SK-N-DZ (cell line): ENCODE results near the gene EXTL1. TPM values are rescaled to one million over a fixed set of nuclear protein-coding genes. Genes with fewer than 3 reads are reported as not detected.
"Not testable (repeated sequence)": the region's sequence is repeated elsewhere in the genome, so short reads cannot be mapped to it uniquely, and the experiment has no call there.

Experiments
- DNase-seq: peaks from one replicate; pipeline ENCODE4 v3.0.0-alpha.2; 2015; ENCODE audit warnings: low spot score
- polyA plus RNA-seq, 2 experiments: library from polyadenylated mRNA; depleted of rRNA; stranded (reverse); fragments of >200 nt; gene quantifications; 2 replicates each; pipeline ENCODE4 v1.2.3, GENCODE V29; 2014

Gene EXTL1
- polyA plus RNA-seq (2014; cell fraction: cytosol; rRNA removed), result 0.33 TPM in 1 of 2 replicates, not detected in the other
- polyA plus RNA-seq (2014; cell fraction: nucleus; rRNA removed), result 0.05 and 0.34 TPM in 2 replicates

- peak; percentile 83 for DNase-seq
These were observed at the start of gene EXTL1 for GRCh38 chr1:26021647-26022403. EXTL1 (plus strand) TSS chr1:26021775; CDS start chr1:26022647, 872 bp downstream.

GRCh38 chr1:25971811-25972180, 49.8 kb upstream of the EXTL1 start:
- no peak for DNase-seq

- DNase-seq, result no peak
These were observed 47.8 kb upstream of the EXTL1 start for GRCh38 chr1:25973610-25974321.

GRCh38 chr1:25977801-25978200, 43.8 kb upstream of the EXTL1 start:
- DNase-seq, result no peak

DNA sequence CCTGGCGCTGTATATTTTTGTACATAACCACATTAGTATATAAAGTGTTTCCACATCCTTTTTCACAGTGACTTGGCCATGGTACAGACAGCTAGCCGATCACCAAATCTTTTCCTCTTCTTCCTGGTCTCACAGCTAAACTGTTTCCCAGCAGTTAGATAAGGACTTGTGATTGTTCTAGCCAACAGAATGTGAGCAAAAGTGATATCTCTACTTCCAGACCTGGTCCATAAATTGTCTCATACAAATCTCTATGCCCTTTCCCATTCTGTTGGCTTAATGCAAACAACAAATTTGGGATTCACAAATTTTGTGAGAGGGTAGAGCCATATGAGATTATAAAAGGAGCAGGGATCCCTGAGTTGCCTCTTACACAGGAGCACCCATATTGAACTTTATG, 43.2 kb upstream of the EXTL1 start:
- DNase-seq, result no peak

DNA sequence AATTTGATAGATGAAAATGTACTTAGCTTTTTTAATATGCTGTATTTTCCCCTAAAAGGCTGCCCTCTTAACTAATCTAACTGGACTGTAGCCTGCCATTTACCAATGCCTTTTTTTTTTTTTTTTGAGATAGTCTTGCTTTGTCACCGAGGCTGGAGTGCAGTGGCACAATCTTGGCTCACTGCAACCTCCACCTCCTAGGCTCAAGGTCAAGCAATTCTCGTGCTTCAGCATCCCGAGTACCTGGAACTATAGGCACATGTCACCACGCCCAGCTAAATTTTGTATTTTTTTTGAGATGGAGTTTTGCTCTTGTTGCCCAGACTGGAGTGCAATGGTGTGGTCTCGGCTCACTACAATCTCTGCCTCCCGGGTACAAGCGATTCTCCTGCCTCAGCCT, 42.4 kb upstream of the EXTL1 start:
- DNase-seq, result no peak

GRCh38 chr1:25985171-25985570, 36.4 kb upstream of the EXTL1 start:
- no peak for DNase-seq

GRCh38 chr1:25985670-25986069, 35.9 kb upstream of the EXTL1 start:
- no peak for DNase-seq

- not testable (repeated sequence) for DNase-seq
These were observed 34.8 kb upstream of the EXTL1 start for GRCh38 chr1:25986773-25987172.

DNA sequence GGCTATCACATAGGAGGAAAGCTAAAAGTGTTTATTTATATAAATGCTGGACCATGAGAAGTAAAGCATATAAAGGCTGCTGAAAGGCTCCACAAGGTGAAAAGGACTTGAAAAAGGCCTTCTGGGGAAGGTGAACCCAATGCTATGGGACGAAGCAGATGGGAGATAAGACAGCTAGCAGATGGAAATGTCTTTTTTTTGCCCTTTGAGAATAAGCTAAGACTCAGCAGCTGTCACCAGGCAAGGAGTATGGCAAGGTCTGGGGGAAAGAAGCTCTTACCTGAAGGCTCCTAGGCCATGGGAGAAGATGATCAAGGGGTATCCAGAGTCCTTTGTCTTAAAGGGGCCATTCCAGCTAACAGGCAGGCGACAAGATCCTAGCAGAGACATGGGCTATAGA, 33.6 kb upstream of the EXTL1 start:
- DNase-seq, result no peak

DNA sequence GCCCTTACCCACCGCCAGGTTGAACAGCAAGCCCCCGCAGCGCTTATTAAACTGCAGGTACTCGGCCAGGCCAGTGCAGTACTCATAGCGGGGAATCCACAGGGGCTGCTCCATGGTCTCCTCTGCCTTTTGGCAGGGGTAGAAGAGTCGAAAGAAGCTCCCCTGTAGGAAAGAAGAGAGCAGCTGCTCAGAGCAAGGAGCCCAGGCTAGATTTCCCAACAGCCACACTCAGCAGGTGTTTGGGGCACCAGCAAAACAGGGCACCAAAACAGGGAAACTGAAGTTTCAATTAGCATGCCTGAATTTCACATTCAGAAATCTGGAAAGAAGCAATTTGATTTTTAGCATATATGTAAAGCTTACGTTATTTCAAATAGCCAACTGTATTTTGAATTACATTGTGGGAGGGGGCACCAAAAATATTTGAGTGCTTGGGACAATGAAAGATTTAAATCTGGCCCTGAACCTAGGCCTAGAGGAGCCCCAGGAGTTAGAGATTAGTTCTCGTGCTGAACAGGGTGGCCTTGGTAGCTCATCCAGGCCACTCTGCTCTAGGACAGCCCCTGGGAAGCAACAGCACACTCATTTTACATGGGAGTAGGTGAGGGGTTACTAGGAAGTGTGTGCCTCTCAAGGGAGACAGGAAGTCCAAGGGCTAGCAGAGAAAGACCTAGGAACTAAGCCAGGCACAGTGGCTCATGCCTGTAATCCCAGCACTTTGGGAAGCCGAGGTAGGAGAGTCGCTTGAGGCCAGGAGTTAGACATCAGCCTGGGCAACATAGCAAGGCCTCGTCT, 31.9 kb upstream of the EXTL1 start:
- no peak for DNase-seq

- DNase-seq, result no peak
These were observed 31.3 kb upstream of the EXTL1 start for GRCh38 chr1:25990251-25990650.

DNA sequence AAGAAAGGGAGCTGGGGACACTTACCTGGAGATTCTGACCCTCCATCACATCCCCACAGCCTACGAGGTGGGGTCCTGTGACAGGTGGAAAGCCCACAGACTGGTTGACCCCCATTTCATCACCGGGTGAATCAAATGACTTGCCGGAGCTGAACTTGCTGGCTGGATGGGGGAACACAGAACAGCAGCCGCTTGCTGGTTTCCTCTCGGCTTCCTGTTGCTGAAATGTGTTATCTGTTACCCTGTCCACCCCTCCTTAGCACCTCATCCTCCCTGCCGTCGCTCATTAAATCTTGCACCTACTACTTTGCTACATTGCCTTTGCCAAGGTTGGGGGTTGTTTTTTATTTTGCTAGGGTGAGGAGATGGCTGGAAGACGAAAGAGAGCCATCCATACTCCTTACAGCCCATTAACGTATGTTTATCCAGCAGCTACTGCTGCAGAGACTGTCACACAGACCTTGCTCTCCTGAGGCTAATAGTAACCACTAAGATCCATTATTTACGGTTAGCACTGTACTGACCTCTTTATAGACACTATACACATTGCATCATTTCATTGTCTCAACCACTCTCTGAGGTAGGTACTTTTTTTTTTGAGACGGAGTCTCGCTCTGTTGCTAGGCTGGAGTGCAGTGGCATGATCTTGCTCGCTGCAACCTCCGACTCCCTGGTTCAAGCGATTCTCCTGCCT, 30.7 kb upstream of the EXTL1 start:
- no peak for DNase-seq

GRCh38 chr1:25991937-25992688, 29.5 kb upstream of the EXTL1 start:
- no peak for DNase-seq

GRCh38 chr1:25992689-25993171, 28.8 kb upstream of the EXTL1 start:
- DNase-seq, result no peak

GRCh38 chr1:25993197-25993951, 28.2 kb upstream of the EXTL1 start:
- DNase-seq, result peak; percentile 45

- no peak for DNase-seq
These were observed 27.0 kb upstream of the EXTL1 start for GRCh38 chr1:25994402-25995150.

DNA sequence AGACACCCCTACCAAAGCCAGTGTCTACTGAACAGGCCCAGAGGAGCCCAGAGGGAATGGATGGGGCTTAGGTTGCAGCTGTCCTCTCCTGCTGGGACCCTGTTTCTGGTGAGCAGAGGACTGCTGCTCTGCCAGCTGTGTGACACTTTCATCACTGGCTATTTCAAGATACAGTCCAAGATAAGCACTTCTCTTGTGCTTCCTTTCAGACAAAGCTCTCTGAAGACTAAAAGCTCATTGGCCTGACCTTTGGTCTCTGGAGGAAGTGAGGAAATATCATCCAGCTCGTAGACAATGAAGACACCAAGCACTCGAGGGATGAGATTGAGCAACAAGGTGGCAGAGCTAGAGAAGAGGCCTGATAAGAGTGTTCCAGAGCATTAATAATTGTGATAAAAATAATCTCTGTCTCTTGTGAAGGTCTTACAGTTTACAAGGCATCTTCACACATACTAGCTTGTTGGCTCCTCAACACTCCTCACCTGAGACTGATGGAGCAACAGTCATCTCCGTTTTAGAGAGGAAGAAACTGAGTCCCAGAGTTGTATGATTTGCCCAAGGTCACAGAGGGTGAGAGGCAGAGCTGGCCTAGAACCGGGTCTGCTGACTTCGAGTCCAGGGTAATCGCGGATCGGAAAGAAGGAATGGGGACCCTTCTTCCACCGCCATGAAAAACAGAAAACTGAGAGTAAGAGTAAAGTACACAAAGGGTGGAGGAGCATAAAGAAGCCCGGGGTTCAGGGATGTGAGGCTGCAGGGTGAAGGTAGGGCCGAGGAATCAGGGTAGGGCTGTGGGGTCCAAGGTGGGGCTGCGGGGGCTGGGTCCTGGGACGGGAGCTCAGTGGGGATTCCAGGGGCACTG, 24.4 kb upstream of the EXTL1 start:
- DNase-seq, result peak; percentile 70
